Measurements from ENCODE around the gene LIN7A.

DNA sequence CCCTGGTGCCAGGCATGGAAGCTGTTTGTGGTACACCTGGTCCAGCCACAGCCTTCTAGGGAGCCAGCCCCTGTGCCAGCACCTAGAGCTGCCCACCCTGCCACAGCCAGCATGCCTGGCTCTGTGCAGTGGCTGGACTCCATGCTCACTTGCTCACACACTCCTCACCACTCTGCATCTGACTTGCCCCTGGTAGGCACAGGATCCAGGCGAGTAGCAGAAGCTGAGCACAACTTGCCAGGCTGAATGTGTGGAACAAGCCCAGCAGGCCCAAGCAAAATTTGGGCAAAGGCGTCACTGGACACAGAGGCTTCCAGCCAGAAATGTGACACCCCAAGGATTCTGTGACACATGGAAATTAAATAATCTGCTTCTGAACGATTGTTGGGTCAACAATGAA, 114.3 kb downstream of the LIN7A start:
- TF ChIP-seq TAF1 (IDR thresholded peaks at IDR 0.05; ENCODE audit: low read depth, low read length) (no peak), POLR2AphosphoS5 (IDR thresholded peaks at IDR 0.05; ENCODE audit: low read depth, low read length) (no peak), POLR2A (IDR thresholded peaks at IDR 0.05; ENCODE audit: low read depth, low read length) (no peak)

All from GM12891 (cell line).